B cell (primary cell): Measurements from ENCODE around the gene GDF11. TPM values are rescaled to one million over a fixed set of nuclear protein-coding genes. Genes with fewer than 3 reads are reported as not detected.

Source experiments
- ATAC-seq: fragments of 200-7000 bp; cut with Tn5 transposase; one replicate; pipeline ENCODE4 v1.10.0; 2021; ENCODE audit warnings: low read depth, mild to moderate bottlenecking, moderate number of reproducible peaks, moderate library complexity
- CTCF ChIA-PET: fragments of 350-600 bp; sonication (Branson Sonifier 250); formaldehyde crosslinking; loops from one replicate; lab custom pipeline; 2021; ENCODE audit warnings: antibody characterized with exemption, inconsistent platforms; lab: Charles Lee
- POLR2A ChIA-PET: fragments of 350-600 bp; sonication (Branson Sonifier 250); formaldehyde crosslinking; loops from one replicate; lab custom pipeline; 2021; ENCODE audit warnings: antibody characterized with exemption; lab: Charles Lee
- DNase-seq: peaks from one replicate; pipeline ENCODE4 v3.0.0; 2013
- H2AFZ ChIP-seq: 2 replicates; pipeline ENCODE4 v1.6.1; 2012; ENCODE audit warnings: mild to moderate bottlenecking, low read depth, low read length; ENCODE audit not compliant: insufficient read depth, poor library complexity, severe bottlenecking
- H3K27ac ChIP-seq, 2 donors: 1 replicate in 1 of 2; 2 replicates in 1 of 2; pipeline ENCODE4 v1.5.1; 2012 to 2013; ENCODE audit warnings: low read length in 2 of 2, mild to moderate bottlenecking in 2 of 2, moderate library complexity in 1 of 2
- H3K27me3 ChIP-seq, 4 experiments: fragments of 200-600 bp in 1 of 4; sonication (generic) in 1 of 4; replicated peaks in 1 of 4; 1 replicate in 2 of 4; 2 replicates in 2 of 4; pipeline versions ENCODE4 v1.6.1 to v1.7.0; 2013 to 2016; ENCODE audit warnings: low read length in 3 of 4, mild to moderate bottlenecking in 2 of 4, mixed read lengths in 1 of 4, moderate library complexity in 1 of 4; ENCODE audit not compliant: insufficient read depth in 4 of 4, control insufficient read depth in 3 of 4; ENCODE audit errors: control extremely low read depth in 1 of 4
- H3K36me3 ChIP-seq, 2 experiments: replicated peaks in 1 of 2; 1 replicate in 1 of 2; 2 replicates in 1 of 2; pipeline versions ENCODE4 v1.6.1 to v1.7.1; 2013; ENCODE audit warnings: low read length in 1 of 2; ENCODE audit not compliant: insufficient read depth in 2 of 2, control insufficient read depth in 1 of 2; ENCODE audit errors: control extremely low read depth in 1 of 2, extremely low read depth in 1 of 2
- H3K4me1 ChIP-seq, 2 donors: fragments of 200-600 bp in 1 of 2; sonication (generic) in 1 of 2; 1 replicate in 1 of 2; 2 replicates in 1 of 2; pipeline versions ENCODE4 v1.5.1 to v1.6.1; 2013 to 2017; ENCODE audit warnings: low read length in 2 of 2; ENCODE audit not compliant: control insufficient read depth in 2 of 2, insufficient read depth in 2 of 2
- H3K4me2 ChIP-seq: replicated peaks from 2 replicates; pipeline ENCODE3; 2012; ENCODE audit warnings: mild to moderate bottlenecking, low read depth, low read length; ENCODE audit not compliant: poor library complexity, severe bottlenecking
- H3K4me3 ChIP-seq, 5 experiments: fragments of 200-600 bp in 1 of 5; sonication (generic) in 1 of 5; 1 replicate in 3 of 5; 2 replicates in 2 of 5; pipeline versions ENCODE4 v1.5.1 to v1.7.0; 2011 to 2016; ENCODE audit warnings: low read length in 4 of 5, mild to moderate bottlenecking in 4 of 5, low read depth in 2 of 5, control low read depth in 1 of 5, moderate library complexity in 1 of 5; ENCODE audit not compliant: insufficient read depth in 1 of 5; ENCODE audit errors: control extremely low read depth in 1 of 5, extremely low read depth in 1 of 5
- H3K79me2 ChIP-seq: fragments of 200-600 bp; sonication (generic); one replicate; pipeline ENCODE4 v1.6.0; 2016; ENCODE audit warnings: low read length; ENCODE audit not compliant: control insufficient read depth, insufficient read depth
- H3K9ac ChIP-seq: fragments of 200-600 bp; sonication (generic); 2 replicates; pipeline ENCODE4 v1.6.1; 2017; ENCODE audit warnings: mild to moderate bottlenecking, low read length, moderate library complexity
- H3K9me3 ChIP-seq, 3 donors: one replicate each; pipeline versions ENCODE4 v1.6.1 to v1.7.1; 2013; ENCODE audit warnings: low read length in 2 of 3; ENCODE audit not compliant: control insufficient read depth in 2 of 3, insufficient read depth in 1 of 3; ENCODE audit errors: control extremely low read depth in 1 of 3
- H4K20me1 ChIP-seq: 2 replicates; pipeline ENCODE4 v1.6.0; 2012; ENCODE audit warnings: mild to moderate bottlenecking, low read length; ENCODE audit not compliant: insufficient read depth, control insufficient read depth, poor library complexity, severe bottlenecking
- H3K27ac Mint-ChIP-seq: one replicate; pipeline ENCODE4 v1.8.0; 2021; ENCODE audit warnings: mixed read lengths
- H3K27me3 Mint-ChIP-seq: one replicate; pipeline ENCODE4 v1.8.0; 2021; ENCODE audit warnings: mixed read lengths
- H3K4me1 Mint-ChIP-seq: one replicate; pipeline ENCODE4 v1.8.0; 2021; ENCODE audit warnings: mixed read lengths
- H3K4me3 Mint-ChIP-seq: one replicate; pipeline ENCODE4 v1.8.0; 2021; ENCODE audit warnings: mixed read lengths
- H3K9me3 Mint-ChIP-seq: one replicate; pipeline ENCODE4 v1.8.0; 2022; ENCODE audit warnings: mixed read lengths; ENCODE audit not compliant: insufficient read depth
- CTCF ChIP-seq: fragments of 200-600 bp; IDR thresholded peaks from one replicate; pipeline ENCODE4 v1.8.0; 2022; ENCODE audit warnings: antibody characterized with exemption, mild to moderate bottlenecking
- EZH2 ChIP-seq: IDR thresholded peaks from 2 replicates; pipeline ENCODE4 v1.6.1; 2012; ENCODE audit warnings: borderline replicate concordance, low read depth, mild to moderate bottlenecking, moderate library complexity, low read length; ENCODE audit not compliant: insufficient read depth, poor library complexity, severe bottlenecking
- WGBS: methylation state at CpG from one replicate; pipeline ENCODE4 v1.1.5; 2013; ENCODE audit warnings: missing lambda C conversion rate; ENCODE audit not compliant: insufficient coverage; 5-methylcytosine and 5-hydroxymethylcytosine counted together
- intact Hi-C: fragments of 100-400 bp; cut with micrococcal nuclease; formaldehyde crosslinking; loops from one replicate; pipeline ENCODE4 v1.10.0; 2022
- polyA plus RNA-seq: library from polyadenylated mRNA; depleted of rRNA; stranded (reverse); fragments of >200 nt; gene quantifications from 2 replicates; pipeline ENCODE4 v1.2.3, GENCODE V29; 2012
- total RNA-seq, 2 donors: library from RNA; stranded (reverse); fragments of 120-200 nt in 1 of 2; gene quantifications; 1 replicate in 1 of 2; 2 replicates in 1 of 2; pipeline versions ENCODE4 v1.2.3 to v1.2.4, GENCODE V29; 2013 to 2022

The GDF11 gene
- total and polyA plus RNA-seq, 2 donors (not counting 1 experiment from before 2014, with no cell fraction given), result 4.4 to 11.3 TPM

- ATAC-seq, result no peak
- WGBS, result 90% methylated on average over 3 of the region's 4 CpGs
- no peak overlapping the region for H3K9ac ChIP-seq
- ChIA-PET CTCF (interaction anchor here (1.4 kb wide), 1 partner anchor 12 kb away, joined by 4 read pairs; no protein-coding TSS in a partner anchor), POLR2A (no interaction called here)
- no peaks in the 10 kb centered on the region for H4K20me1 ChIP-seq
- no peak overlapping the region for H3K27ac Mint-ChIP-seq
- no peaks in the 10 kb centered on the region for H3K79me2 ChIP-seq
- H3K36me3 ChIP-seq, result no peaks in the 10 kb centered on the region
- no peaks in the 10 kb centered on the region for H3K4me1 Mint-ChIP-seq
- DNase-seq, result no peak
- H2AFZ ChIP-seq, result no peak overlapping the region
- H3K4me3 ChIP-seq, result no peak overlapping the region
- H3K9me3 ChIP-seq, result no peaks in the 10 kb centered on the region
- H3K27ac ChIP-seq, result no peak overlapping the region
- no peak for TF ChIP-seq EZH2
- TF ChIP-seq CTCF, result no peak
- peaks cover 0 to 3% (median 0%) of the 10 kb centered on the region in 4 experiments for H3K27me3 ChIP-seq
- H3K4me3 Mint-ChIP-seq, result no peak overlapping the region
- no peaks in the 10 kb centered on the region for H3K4me1 ChIP-seq
- intact Hi-C loops, result no loop called here
- H3K27me3 Mint-ChIP-seq, result no peaks in the 10 kb centered on the region
- no peaks in the 10 kb centered on the region for H3K9me3 Mint-ChIP-seq
- no peak overlapping the region for H3K4me2 ChIP-seq
Measured at GRCh38 chr12:55694651-55695050, 48.3 kb upstream of the GDF11 start.

GRCh38 chr12:55695349-55695748 lies 47.6 kb upstream of the GDF11 start:
- Mint-ChIP-seq H3K4me3 (no peak overlapping the region), H3K27me3 (no peaks in the 10 kb centered on the region), H3K9me3 (no peaks in the 10 kb centered on the region), H3K27ac (no peak overlapping the region), H3K4me1 (no peaks in the 10 kb centered on the region)
- no peak for ATAC-seq
- Histone ChIP-seq H2AFZ (no peak overlapping the region), H3K4me2 (no peak overlapping the region), H3K27ac (no peak overlapping the region), H3K27me3 (peaks cover 0 to 3% (median 0%) of the 10 kb centered on the region in 4 experiments), H4K20me1 (no peaks in the 10 kb centered on the region), H3K36me3 (no peaks in the 10 kb centered on the region), H3K79me2 (no peaks in the 10 kb centered on the region), H3K4me3 (no peak overlapping the region), H3K9ac (no peak overlapping the region), H3K9me3 (no peaks in the 10 kb centered on the region), H3K4me1 (no peaks in the 10 kb centered on the region)
- 100% methylated on average over 1 of the region's 7 CpGs for whole genome bisulfite sequencing
- no peak for DNase-seq
- TF ChIP-seq EZH2 (no peak), CTCF (no peak)
- ChIA-PET CTCF (no interaction called here), POLR2A (no interaction called here)
- intact Hi-C loops, result no loop called here
